Measurements from ENCODE around the gene WWTR1. TPM values are rescaled to one million over a fixed set of nuclear protein-coding genes. Genes with fewer than 3 reads are reported as not detected.

Gene WWTR1
- total RNA-seq, 1 donor from 2014 or later: 15.0 TPM

DNA sequence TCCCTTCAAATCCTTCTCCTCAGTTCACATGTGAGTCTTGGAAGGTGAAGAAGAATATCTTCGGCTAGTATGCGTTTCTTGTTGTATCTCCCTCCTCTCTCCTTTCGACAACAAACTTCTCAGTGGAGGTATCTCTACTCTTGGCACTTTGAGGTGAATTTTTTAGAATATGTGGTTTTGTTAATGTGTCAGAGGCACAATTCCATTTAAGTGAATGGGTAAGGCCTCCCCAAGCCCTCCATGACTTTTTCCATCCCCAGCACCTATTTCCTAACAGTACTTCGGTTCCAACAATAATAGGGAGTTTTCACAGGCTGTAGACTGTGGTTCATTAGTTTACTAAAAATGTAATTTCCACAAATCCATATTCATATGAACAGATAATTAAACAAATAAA lies 109.2 kb downstream of the WWTR1 start:
- no peak for TF ChIP-seq CTCF (IDR thresholded peaks at IDR 0.05; ENCODE audit: unreplicated experiment)
- Mint-ChIP-seq H3K36me3 (ENCODE audit: insufficient read depth) (peaks cover 1% of the 10 kb centered on the region), H3K4me3 (ENCODE audit: low read depth) (no peak overlapping the region), H3K27me3 (no peaks in the 10 kb centered on the region), H3K27ac (no peak overlapping the region), H3K9me3 (ENCODE audit: low read depth) (no peaks in the 10 kb centered on the region), H3K4me1 (ENCODE audit: low read depth) (peaks cover 17% of the 10 kb centered on the region)
- no peak for DNase-seq (ENCODE audit: low spot score, unreplicated experiment)

DNA sequence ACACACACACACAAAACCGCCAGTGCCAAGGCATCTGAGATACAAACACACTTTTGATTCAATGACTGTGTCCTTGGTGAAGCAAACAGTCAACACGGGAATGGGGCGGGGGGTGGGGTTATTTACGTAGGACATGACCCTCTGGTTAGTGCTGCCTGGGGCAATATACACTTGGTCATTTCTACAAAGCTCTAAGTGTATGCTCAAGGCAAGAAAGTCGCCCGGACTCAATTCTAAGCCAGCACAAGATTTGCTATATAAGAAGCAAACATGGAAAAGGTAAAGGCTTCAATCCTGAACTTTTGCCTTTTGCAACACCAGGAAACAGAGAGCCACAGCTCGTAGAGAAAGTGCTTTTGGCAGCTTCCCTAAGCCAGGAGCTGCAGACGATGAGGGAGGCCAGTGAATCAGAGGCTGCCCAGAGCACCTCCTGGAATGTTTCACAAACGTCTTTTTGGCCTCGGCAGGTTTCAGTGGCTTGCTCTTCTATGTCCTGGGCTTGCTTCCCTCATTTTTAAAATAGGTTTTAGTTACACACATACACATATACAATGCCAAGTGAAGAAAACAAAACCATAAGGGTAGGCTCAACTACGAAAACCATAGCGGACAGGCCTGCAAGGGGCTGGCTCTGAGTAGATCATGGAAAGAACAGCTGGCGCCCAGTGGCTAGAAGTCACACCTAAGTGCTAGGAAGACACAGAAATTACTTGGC lies 109.7 kb downstream of the WWTR1 start:
- Mint-ChIP-seq H3K9me3 (ENCODE audit: low read depth) (no peaks in the 10 kb centered on the region), H3K27ac (peak overlapping the region; percentile 81), H3K4me3 (ENCODE audit: low read depth) (no peak overlapping the region), H3K4me1 (ENCODE audit: low read depth) (peaks cover 15% of the 10 kb centered on the region), H3K36me3 (ENCODE audit: insufficient read depth) (peaks cover 1% of the 10 kb centered on the region), H3K27me3 (no peaks in the 10 kb centered on the region)
- no peak for TF ChIP-seq CTCF (IDR thresholded peaks at IDR 0.05; ENCODE audit: unreplicated experiment)
- DNase-seq (ENCODE audit: low spot score, unreplicated experiment): no peak

GRCh38 chr3:149547413-149547812 lies 110.4 kb downstream of the WWTR1 start:
- H3K9me3 Mint-ChIP-seq (ENCODE audit: low read depth): no peaks in the 10 kb centered on the region
- no peak overlapping the region for H3K4me3 Mint-ChIP-seq (ENCODE audit: low read depth)
- no peaks in the 10 kb centered on the region for H3K27me3 Mint-ChIP-seq
- H3K4me1 Mint-ChIP-seq (ENCODE audit: low read depth): peaks cover 21% of the 10 kb centered on the region
- peaks cover 1% of the 10 kb centered on the region for H3K36me3 Mint-ChIP-seq (ENCODE audit: insufficient read depth)
- no peak for DNase-seq (ENCODE audit: low spot score, unreplicated experiment)
- H3K27ac Mint-ChIP-seq: no peak overlapping the region
- no peak for TF ChIP-seq CTCF (IDR thresholded peaks at IDR 0.05; ENCODE audit: unreplicated experiment)

DNA sequence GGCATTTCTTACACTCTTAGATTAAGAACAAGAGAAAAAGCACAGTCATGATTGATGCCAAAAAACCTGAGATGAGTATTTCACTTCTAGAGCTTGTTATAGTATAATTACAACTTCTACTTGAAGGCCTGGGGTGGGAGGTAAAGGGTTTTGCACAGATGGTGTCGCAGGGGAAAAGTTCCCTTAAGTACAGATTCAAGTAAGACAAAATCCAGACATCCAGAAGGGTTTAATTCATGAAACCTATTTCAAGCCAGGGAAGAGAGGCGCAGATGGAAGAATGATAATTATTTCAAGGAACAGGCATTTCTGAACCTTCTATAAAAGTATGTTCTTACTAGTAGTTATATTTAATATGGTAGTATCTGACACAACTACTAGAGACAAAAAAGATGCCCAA lies 112.8 kb downstream of the WWTR1 start:
- Mint-ChIP-seq H3K9me3 (ENCODE audit: low read depth) (no peaks in the 10 kb centered on the region), H3K27me3 (no peaks in the 10 kb centered on the region), H3K4me1 (ENCODE audit: low read depth) (peaks cover 30% of the 10 kb centered on the region), H3K27ac (no peak overlapping the region), H3K36me3 (ENCODE audit: insufficient read depth) (peaks cover 5% of the 10 kb centered on the region), H3K4me3 (ENCODE audit: low read depth) (no peak overlapping the region)
- no peak for DNase-seq (ENCODE audit: low spot score, unreplicated experiment)
- TF ChIP-seq CTCF (IDR thresholded peaks at IDR 0.05; ENCODE audit: unreplicated experiment): no peak

- H3K27me3 Mint-ChIP-seq: no peaks in the 10 kb centered on the region
- H3K36me3 Mint-ChIP-seq (ENCODE audit: insufficient read depth): peaks cover 4% of the 10 kb centered on the region
- H3K9me3 Mint-ChIP-seq (ENCODE audit: low read depth): no peaks in the 10 kb centered on the region
- no peak for DNase-seq (ENCODE audit: low spot score, unreplicated experiment)
- TF ChIP-seq CTCF (IDR thresholded peaks at IDR 0.05; ENCODE audit: unreplicated experiment): no peak
- H3K4me1 Mint-ChIP-seq (ENCODE audit: low read depth): peaks cover 28% of the 10 kb centered on the region
- peak overlapping the region; percentile 6 for H3K4me3 Mint-ChIP-seq (ENCODE audit: low read depth)
- H3K27ac Mint-ChIP-seq: peak overlapping the region; percentile 96
Measured at GRCh38 chr3:149542375-149543312, 115.2 kb downstream of the WWTR1 start.

All from progenitor cell of endocrine pancreas (in vitro differentiated cells).